Globus pallidus (tissue), 1 donor: ENCODE data around the gene BORCS6.
A peak's percentile ranks its signal among the peaks of the same experiment; 100 is the strongest.
"Not testable (repeated sequence)": the region's sequence is repeated elsewhere in the genome, so short reads cannot be mapped to it uniquely, and the experiment has no call there.

Experiments
- DNase-seq: peaks from one replicate; pipeline ENCODE4 v3.0.0-alpha.2; 2015; ENCODE audit warnings: low spot score

Gene BORCS6

GRCh38 chr17:8189711-8190477 lies at the start of gene BORCS6:
BORCS6 (minus strand) TSS chr17:8190180; CDS start chr17:8190140, 40 bp downstream.
- DNase-seq = peak; percentile 99

DNA sequence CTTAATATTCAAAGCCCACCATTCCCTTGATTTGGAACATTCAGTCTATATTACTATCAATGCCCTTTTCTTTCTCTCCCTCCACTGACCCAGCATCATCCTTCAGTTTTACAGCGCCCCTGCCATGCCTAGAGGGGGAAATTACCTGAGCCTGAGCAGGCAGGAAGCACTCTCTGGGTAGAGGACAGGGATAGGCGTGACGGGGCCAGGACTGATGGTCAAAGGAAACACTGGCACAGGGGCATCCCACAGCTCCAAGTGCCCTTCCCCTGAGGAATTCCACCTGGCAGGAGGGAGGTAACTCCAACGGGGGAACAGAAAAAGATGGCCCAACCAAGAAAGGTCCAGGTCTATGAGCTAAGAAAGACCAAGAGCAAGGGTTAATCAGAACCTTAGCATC lies 47.9 kb upstream of the BORCS6 start:
- DNase-seq = no peak

- DNase-seq = no peak
These were observed 47.2 kb upstream of the BORCS6 start for GRCh38 chr17:8237175-8237574.

DNA sequence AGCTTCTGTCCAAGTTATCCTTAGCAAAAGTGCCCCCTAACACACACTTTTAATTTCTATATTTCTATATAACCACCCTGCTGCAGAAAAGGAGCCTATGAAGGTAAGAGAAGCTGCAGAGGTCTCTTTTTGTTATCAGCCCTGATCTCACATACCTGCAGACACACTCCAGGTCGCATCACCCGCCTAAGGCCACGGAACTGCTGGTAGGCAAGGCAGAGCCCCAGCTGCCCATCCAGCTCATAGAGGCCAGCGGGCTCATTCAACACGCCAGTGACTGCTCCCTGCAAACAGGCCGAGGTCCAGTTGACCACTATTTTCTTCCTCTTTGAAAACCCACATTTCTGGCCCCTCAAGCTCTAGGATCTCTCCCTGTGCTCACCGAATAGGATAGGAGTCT lies 45.7 kb upstream of the BORCS6 start:
- no peak for DNase-seq

DNA sequence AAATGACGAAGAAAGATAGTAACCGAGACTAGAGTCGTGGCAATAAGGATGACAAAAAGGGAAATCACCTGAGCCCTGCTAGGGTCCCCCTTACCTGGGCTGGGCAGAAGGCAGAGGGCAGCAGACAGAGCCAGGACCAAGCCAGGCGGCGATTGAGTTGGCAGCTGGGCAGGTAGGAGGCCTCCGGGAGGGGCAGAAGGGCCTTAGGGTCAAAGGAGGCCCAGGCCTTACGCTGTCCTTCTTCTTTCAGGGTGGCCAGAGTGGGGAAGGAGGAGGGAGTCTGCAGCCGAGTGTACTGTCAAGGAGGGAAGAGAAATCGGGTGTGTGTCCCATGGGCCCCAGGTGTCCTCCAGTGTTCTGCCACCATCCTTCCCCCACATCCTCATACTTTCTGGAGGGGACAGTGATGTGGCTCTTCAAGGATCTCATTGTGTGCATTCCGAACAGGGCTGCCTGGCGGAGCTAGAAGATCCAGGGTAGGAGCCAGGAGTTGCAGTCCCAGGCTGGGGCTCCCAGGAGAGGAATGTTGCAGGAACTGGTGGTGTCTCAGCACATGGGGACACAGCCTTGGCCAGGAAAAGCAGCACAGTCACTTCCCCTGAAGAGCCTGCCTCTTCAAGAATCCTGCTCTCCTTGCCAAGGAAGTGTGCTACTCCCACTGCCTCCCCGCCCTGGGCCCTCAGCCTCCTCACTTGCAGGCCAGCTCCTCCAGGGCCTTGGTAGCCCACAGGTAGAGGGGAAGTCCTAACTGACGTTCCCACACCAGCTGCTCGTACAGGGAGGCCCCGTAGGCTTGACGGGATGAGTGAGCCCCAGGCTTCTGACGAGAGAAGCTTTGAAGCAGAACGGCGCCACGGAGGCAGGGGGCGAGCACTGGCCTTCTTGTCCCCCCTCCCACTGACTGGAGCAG lies 44.6 kb upstream of the BORCS6 start:
- no peak for DNase-seq

DNA sequence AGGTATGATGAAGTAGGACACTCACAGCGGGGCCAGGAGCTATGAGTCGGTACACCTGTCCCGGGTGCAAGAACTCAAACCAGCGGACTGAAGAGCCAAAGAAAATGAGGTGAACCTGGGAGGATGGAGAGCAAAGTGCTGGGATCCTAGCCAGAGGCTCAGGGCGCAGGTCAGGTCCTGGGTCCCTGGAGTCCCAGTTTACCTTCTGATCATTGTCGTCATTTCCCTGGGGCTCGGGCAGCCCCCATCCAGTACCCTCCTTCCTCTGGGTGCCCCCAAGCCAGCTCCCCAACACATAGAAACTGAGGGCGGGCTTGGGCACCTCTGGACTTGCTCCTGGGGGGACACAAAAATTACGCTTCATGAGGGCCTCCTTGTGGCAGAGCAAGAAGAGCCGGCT lies 41.7 kb upstream of the BORCS6 start:
- no peak for DNase-seq

DNA sequence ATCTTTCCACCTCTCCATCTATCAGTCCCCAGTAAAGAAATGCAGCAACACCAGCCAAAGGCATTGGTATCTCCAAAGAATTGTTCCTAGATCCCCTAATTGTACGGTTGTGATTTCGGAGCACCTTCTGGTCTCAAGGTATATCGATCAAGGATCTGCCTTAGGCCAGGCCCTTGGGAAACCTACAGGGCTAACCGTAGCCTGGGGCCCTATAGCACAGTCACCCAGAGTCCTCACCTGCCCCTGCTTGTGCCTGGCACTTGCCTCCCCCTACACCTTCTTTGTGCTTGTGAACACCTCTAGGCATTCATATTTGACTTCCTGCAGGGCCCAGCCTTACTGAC lies 37.2 kb upstream of the BORCS6 start:
- DNase-seq = no peak

DNA sequence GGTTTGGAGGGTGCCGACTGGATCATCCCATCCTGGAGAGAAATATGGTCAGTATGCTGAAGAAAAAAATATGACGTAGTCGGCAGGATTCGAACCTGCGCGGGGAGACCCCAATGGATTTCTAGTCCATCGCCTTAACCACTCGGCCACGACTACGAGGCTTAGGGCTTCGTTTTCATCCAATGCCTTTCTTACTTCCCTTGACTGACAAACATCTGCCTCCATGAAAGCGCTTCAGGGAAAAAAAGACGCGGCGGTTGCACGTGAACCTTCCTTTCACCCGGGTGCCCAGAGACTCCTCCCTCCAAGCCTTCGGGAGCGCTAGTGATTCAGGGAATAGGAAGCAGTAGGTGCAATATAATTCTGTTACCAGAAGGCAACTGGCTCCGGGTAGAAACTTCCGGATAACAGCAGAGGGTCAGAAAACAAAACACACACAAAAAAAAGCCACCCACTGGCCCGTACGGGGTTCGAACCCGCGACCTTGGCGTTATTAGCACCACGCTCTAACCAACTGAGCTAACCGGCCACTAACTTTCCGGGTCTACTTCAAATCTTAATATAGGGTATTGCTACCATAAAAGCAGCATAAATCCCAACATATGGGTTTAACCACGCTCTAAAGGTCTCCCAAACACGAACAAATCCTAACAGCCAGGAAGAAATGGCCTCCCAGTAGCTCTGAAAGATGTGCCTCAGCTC lies 36.7 kb upstream of the BORCS6 start:
- peak; percentile 82 for DNase-seq

DNA sequence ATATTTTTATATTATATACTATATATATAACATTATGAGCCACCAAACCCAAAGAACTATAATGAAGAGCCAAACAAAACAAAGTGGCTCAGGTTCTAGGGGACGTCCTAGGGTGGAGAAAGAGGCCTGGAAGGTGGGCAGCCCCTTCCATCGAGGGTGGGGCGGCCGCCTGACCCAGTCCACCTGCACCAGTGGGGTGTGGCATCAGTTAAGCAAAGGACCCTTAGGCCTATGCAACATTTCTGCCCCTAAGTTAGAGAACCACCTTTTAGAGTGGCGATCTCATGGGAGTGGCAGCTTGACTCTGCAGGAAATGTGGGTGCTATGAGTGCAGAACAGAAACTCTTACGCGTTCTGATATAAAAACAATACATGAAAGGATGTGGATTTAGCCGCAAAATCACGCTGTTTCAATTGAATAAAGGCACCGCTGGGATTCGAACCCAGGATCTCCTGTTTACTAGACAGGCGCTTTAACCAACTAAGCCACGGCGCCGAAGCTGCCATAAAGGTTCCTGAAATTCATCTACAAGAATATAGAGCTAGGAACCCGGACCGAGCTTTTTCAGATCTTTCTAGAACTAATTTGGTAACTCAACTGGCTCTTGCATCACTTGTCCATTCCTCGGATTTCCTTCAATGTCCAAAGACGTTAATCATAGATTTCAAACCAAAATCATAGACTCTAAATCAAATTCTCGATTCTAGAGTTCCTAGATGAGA lies 36.0 kb upstream of the BORCS6 start:
- DNase-seq = peak; percentile 68

DNA sequence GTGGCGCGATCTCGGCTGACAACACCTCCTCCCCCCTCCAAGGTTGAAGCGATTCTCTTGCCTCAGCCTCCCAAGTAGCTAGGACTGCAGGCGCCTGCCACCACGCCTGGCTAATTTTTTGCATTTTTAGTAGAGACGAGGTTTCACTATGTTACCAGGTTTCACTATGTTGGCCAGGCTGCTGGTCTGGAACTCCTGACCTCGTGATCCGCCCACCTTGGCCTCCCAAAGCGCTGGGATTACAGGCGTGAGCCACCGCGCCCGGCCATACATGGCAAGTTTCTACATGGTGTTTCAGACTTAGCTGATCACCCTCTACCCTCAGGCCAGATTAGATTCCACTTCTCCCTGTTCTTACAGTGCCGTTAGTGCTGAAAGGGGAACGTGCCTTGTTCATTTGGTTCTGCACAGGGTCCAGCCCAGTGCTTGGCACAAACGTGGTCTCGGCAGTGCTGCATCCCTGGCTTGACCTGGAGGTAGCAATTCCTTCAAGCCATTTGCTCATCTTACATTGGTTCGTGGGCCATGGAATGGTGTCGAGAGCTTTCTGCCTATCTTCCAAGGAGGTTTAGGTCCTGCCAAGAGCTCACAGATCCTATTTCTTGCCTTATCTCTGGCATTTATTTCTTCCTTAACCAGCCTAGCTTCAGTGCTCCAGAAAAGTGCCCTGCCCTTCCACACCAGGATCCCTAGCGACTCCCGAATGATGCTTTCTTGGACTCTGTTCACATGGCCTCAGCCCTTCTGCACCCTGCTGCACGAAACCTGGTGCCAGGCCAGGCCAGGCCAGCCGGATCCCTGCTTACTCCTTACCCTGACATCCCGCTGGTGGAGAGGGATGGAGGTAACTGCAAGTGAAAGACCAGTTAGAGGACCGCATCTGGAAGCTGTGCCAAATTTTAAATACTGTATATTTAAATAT lies 35.2 kb upstream of the BORCS6 start:
- DNase-seq = no peak

DNA sequence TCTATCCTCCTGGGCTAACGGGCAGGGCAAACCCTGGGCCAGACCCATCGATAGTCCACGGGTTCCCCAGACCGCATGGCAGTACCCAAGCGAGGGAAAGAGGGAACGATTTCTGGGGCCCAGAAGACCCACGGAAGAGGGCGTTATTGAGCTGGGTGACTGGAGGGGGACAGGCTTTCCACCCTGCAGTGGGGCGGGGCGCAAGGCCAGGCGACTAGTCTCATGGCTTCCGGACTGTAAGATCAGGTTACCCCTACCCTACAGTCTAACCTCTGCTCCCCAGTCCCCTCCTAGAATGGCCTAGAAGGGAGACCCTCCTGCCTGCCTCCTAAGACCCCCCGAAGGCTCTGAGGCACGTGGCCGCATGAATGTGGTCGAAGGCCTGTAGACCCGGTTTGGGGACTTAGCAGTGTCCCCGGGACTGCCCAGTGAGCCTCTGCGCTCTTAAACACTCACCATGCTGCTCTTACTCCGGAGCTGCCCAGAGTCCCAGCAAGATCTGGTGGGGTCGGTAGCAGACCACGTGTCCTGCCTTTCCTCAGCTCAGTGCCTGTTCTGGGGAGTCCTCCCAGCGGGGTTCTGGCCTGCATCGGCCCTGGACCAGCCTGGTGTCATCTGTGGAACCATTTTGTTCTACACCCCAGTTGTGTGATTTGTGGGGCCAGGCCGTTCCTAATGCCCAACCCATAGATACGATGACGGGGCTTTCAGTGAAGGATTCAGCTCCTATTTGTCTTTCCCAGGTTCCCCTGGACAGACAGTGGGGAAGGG lies 33.6 kb upstream of the BORCS6 start:
- peak; percentile 71 for DNase-seq

DNA sequence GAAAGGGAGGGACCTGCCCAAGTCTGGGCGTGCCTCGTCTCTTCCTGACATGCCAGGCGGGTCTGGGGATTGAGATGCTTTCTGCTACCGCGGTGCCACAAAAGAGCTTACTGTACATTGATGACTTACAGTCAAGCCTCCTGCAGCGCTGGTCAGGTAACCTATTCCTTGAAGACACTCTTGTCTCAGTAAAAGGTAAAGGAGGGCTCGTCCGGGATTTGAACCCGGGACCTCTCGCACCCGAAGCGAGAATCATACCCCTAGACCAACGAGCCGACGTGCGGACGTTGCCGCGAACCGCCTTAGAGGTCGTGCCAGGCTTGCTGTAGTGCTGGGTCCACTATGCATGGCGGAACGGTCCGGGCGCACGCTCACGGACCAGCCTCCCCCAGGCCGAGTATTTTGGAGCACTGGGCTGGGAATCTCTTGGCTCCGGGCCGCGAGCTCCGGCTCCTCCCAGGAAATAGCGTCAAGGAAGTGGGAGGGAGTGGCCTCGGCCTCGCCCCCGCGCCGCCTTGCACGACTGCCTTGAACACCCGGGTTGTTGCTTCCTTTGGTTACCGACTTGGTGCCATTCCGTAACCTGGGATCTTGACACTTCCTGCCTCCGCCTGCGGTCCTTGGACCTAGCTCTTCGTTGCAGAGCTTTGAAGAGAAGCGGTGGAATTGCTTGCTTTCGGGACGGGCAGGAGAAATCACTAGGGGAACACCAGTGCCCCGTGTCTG lies 32.8 kb upstream of the BORCS6 start:
- DNase-seq = peak; percentile 92

DNA sequence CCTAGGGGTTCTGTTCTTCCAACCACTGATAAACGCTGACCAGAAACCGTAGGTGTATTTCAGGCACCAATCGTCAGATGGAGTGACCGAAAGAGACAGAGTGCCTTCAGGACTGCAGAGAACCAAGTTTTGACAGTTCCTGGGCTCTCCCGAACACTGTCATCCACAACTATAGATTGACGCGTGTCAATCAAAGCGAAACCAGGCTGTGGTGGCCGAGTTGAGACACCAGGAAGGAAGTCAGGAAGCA lies 32.3 kb upstream of the BORCS6 start:
- DNase-seq = no peak

- DNase-seq = peak; percentile 94
These were observed 31.8 kb upstream of the BORCS6 start for GRCh38 chr17:8221663-8222379.

GRCh38 chr17:8220783-8221662 lies 31.0 kb upstream of the BORCS6 start:
- peak; percentile 91 for DNase-seq

DNA sequence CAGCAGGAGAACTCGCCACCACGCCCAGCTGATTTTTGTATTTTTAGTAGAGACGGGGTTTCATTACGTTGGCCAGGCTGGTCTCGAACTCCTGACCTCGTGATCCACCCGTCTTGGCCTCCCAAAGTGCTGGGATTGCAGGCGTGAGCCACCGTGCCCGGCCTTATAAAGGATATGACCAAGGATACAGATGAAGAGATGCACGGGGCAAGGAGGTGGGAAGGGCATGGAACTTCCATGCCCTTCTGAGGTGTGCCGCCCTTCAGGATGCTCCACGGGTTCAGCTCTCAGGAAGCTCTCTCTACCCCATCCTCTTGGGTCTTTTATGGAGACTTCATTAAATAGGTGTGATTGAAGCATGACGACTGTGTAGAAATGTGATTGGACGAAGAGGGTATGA lies 24.0 kb upstream of the BORCS6 start:
- not testable (repeated sequence) for DNase-seq

GRCh38 chr17:8212312-8213180 lies 22.6 kb upstream of the BORCS6 start:
- DNase-seq = no peak
